ENCODE measurements around the gene PPM1E. TPM values are rescaled to one million over a fixed set of nuclear protein-coding genes. Genes with fewer than 3 reads are reported as not detected.

Gene PPM1E
- total and polyA plus RNA-seq, 2 experiments from 2014 or later, result 0.27 TPM; not detected in 1

- TF ChIP-seq CTCF (IDR thresholded peaks at IDR 0.05; ENCODE audit: low read depth, low read length), result no peak
- H3K36me3 ChIP-seq, result no peaks in the 10 kb centered on the region
- no peak for DNase-seq (ENCODE audit: low read depth in 1 of 2, low spot score in 1 of 2)
Measured at GRCh38 chr17:59026176-59026939, 270.7 kb downstream of the PPM1E start.

DNA sequence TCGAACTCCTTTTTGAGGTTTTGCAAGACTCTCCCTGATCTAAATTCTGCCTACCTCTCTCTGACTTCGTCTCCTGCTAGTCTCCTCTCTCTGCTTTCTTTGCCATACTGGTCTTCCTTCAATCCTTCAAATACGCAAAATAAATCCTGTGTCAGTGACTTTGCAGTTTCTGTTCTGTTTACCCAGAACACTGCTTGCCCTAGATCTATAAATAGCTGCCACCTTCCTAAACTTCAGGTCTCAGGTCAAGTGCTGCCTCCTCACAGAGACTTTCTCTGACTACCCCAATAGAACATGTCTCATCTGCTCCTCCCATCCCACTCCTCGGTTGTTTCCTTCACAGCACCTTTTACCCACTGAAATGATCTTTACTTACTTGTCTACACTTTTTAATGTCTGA is 272.1 kb downstream of the PPM1E start:
- DNase-seq (ENCODE audit: low read depth in 1 of 2, low spot score in 1 of 2), result peak in 1 of 2 donors; percentile 34
- no peak for TF ChIP-seq CTCF (IDR thresholded peaks at IDR 0.05; ENCODE audit: low read depth, low read length)
- Histone ChIP-seq H3K36me3 (no peaks in the 10 kb centered on the region), H3K4me1 (ENCODE audit: low read depth) (peaks cover 24% of the 10 kb centered on the region), H3K9me3 (ENCODE audit: low read depth) (no peaks in the 10 kb centered on the region), H3K27ac (peak overlapping the region; percentile 85), H3K27me3 (no peaks in the 10 kb centered on the region), H3K4me3 (no peak overlapping the region)

More at GRCh38 chr17:59026176-59026939, 270.7 kb downstream of the PPM1E start:
- peak overlapping the region; percentile 85 for H3K27ac ChIP-seq
- no peaks in the 10 kb centered on the region for H3K27me3 ChIP-seq
- peaks cover 24% of the 10 kb centered on the region for H3K4me1 ChIP-seq (ENCODE audit: low read depth)
- H3K4me3 ChIP-seq, result no peak overlapping the region
- H3K9me3 ChIP-seq (ENCODE audit: low read depth), result no peaks in the 10 kb centered on the region

GRCh38 chr17:59028328-59028727 is 272.7 kb downstream of the PPM1E start:
- no peak for TF ChIP-seq CTCF (IDR thresholded peaks at IDR 0.05; ENCODE audit: low read depth, low read length)
- Histone ChIP-seq H3K27me3 (no peaks in the 10 kb centered on the region), H3K4me3 (no peak overlapping the region), H3K27ac (peak overlapping the region; percentile 85), H3K4me1 (ENCODE audit: low read depth) (peaks cover 24% of the 10 kb centered on the region), H3K9me3 (ENCODE audit: low read depth) (no peaks in the 10 kb centered on the region), H3K36me3 (no peaks in the 10 kb centered on the region)
- DNase-seq (ENCODE audit: low read depth in 1 of 2, low spot score in 1 of 2), result no peak

DNA sequence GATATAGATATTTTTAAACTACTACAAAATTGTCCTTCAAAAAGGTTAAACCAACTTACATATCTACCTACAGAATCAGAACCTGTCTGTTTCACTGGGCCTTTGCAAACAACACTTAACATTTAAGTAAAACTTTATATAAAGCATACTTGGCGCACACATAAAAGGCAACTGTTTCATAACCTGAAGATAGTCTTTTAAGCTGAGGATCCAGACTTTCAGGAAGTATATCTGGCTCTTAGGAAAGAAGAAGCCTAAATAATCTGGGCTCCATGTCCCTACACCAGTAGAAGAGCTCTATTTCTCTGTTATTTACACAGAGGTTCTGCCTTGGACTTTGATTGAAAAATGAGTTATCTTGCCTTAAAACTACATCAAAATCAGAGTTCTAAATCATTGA is 275.2 kb downstream of the PPM1E start:
- no peak overlapping the region for H3K27ac ChIP-seq
- peaks cover 24% of the 10 kb centered on the region for H3K4me1 ChIP-seq (ENCODE audit: low read depth)
- H3K4me3 ChIP-seq, result no peak overlapping the region
- no peak for TF ChIP-seq CTCF (IDR thresholded peaks at IDR 0.05; ENCODE audit: low read depth, low read length)
- no peaks in the 10 kb centered on the region for H3K27me3 ChIP-seq
- H3K9me3 ChIP-seq (ENCODE audit: low read depth), result no peaks in the 10 kb centered on the region
- no peak for DNase-seq (ENCODE audit: low read depth in 1 of 2, low spot score in 1 of 2)
- no peaks in the 10 kb centered on the region for H3K36me3 ChIP-seq

Other genes with a start within 250 kb of the PPM1E start
- 29.9 and 47.7 TPM in 2 replicates for gene MTMR4, start 241.2 kb upstream of the PPM1E start, total RNA-seq
- gene MTMR4, start 241.2 kb upstream of the PPM1E start, polyA plus RNA-seq, result 26.0 and 30.4 TPM in 2 replicates
- 0.25 and 0.60 TPM in 2 replicates for gene TEX14, start 63.8 kb upstream of the PPM1E start, total RNA-seq
- 0.24 and 0.32 TPM in 2 replicates for gene TEX14, start 63.8 kb upstream of the PPM1E start, polyA plus RNA-seq
- gene RAD51C, start 63.3 kb upstream of the PPM1E start, total RNA-seq, result 10.9 and 14.8 TPM in 2 replicates
- 21.8 and 37.2 TPM in 2 replicates for gene RAD51C, start 63.3 kb upstream of the PPM1E start, polyA plus RNA-seq

Measured in cardiac muscle cell (in vitro differentiated cells and primary cell).